Body of pancreas (tissue), 4 donors: ENCODE measurements around the gene SLC23A2. TPM values are rescaled to one million over a fixed set of nuclear protein-coding genes. Genes with fewer than 3 reads are reported as not detected.
A peak's percentile ranks its signal among the peaks of the same experiment; 100 is the strongest.

Source experiments
- ATAC-seq: fragments of 150-250 bp; one replicate; pipeline ENCODE4 v1.9.1; 2016
- DNase-seq, 4 donors: peaks; one replicate each; pipeline ENCODE4 v3.0.0-alpha.2; 2019
- H3K27ac ChIP-seq, 4 donors: fragments of 200-600 bp; sonication (generic); 1 replicate in 3 of 4; 2 replicates in 1 of 4; pipeline versions ENCODE4 v1.5.1 to v1.6.1; 2016 to 2019; ENCODE audit warnings: mild to moderate bottlenecking in 1 of 4, mixed read lengths in 1 of 4, moderate library complexity in 1 of 4
- H3K27me3 ChIP-seq, 2 donors: fragments of 200-600 bp; sonication (generic); one replicate each; pipeline ENCODE4 v1.6.0; 2016; ENCODE audit warnings: mild to moderate bottlenecking in 1 of 2
- H3K36me3 ChIP-seq, 2 donors: fragments of 200-600 bp; sonication (generic); replicated peaks in 1 of 2; 2 replicates each; pipeline ENCODE4 v1.5.1; 2016; ENCODE audit warnings: low read depth in 2 of 2; ENCODE audit not compliant: insufficient read depth in 1 of 2
- H3K4me1 ChIP-seq: fragments of 200-600 bp; sonication (generic); one replicate; pipeline ENCODE4 v1.6.0; 2016
- H3K4me3 ChIP-seq, 2 donors: fragments of 200-600 bp; sonication (generic); 1 replicate in 1 of 2; 2 replicates in 1 of 2; pipeline ENCODE4 v1.5.1; 2016 to 2019
- H3K9me3 ChIP-seq, 3 donors: fragments of 200-600 bp; sonication (generic); 1 replicate in 2 of 3; 2 replicates in 1 of 3; pipeline ENCODE4 v1.5.1; 2016
- CTCF ChIP-seq, 7 experiments: fragments of 450-650 bp in 4 of 7; fragments of 200-600 bp in 3 of 7; sonication (generic) in 3 of 7; IDR thresholded peaks; one replicate each; pipeline ENCODE4 v1.5.1; 2016 to 2019; ENCODE audit warnings: antibody characterized with exemption in 7 of 7
- POLR2A ChIP-seq, 3 donors: fragments of 450-650 bp; IDR thresholded peaks; one replicate each; pipeline ENCODE4 v1.6.1; 2016; ENCODE audit warnings: antibody characterized with exemption in 3 of 3, mild to moderate bottlenecking in 2 of 3
- WGBS, 2 donors: methylation state at CpG; one replicate each; pipeline ENCODE4 v1.1.5; 2017; 5-methylcytosine and 5-hydroxymethylcytosine counted together
- intact Hi-C: fragments of 100-400 bp; cut with DNase I; formaldehyde crosslinking; loops from one replicate; pipeline ENCODE4 v1.15.1; 2023
- small RNA-seq: library from RNA; depleted of rRNA; stranded (forward); fragments of <200 nt; gene quantifications from one replicate; pipeline ENCODE3, GENCODE V24; 2016
- total RNA-seq, 2 donors: library from RNA; depleted of rRNA; stranded (reverse); fragments of >200 nt; gene quantifications; one replicate each; pipeline ENCODE4 v1.1.0, GENCODE V29; 2016

SLC23A2 gene
- total RNA-seq, 2 donors from 2014 or later, result 12.2 TPM

GRCh38 chr20:4809707-4810106 is 191.6 kb downstream of the SLC23A2 start:
- H3K27me3 ChIP-seq, result no peaks in the 10 kb centered on the region
- H3K4me3 ChIP-seq, result no peak overlapping the region
- H3K4me1 ChIP-seq, result peaks cover 3% of the 10 kb centered on the region
- ATAC-seq (no peak), DNase-seq (no peak)
- WGBS, 2 donors, result 11 to 43% methylated on average over 1 to 8 of the region's 8 CpGs
- intact Hi-C loops, result no loop called here
- TF ChIP-seq CTCF (IDR thresholded peaks at IDR 0.05) (no peak), POLR2A (IDR thresholded peaks at IDR 0.05) (no peak)
- no peak overlapping the region for H3K27ac ChIP-seq
- H3K36me3 ChIP-seq, result no peaks in the 10 kb centered on the region
- H3K9me3 ChIP-seq, result no peaks in the 10 kb centered on the region

GRCh38 chr20:4808872-4809271 is 192.4 kb downstream of the SLC23A2 start:
- intact Hi-C loops, result no loop called here
- WGBS, 2 donors, result 45 to 65% methylated on average over 1 of the region's 1 CpG

GRCh38 chr20:4805663-4806449 is 195.5 kb downstream of the SLC23A2 start:
- WGBS, 2 donors, result 72 to 74% methylated on average over 18 of the region's 18 CpGs
- H3K27me3 ChIP-seq, result no peaks in the 10 kb centered on the region
- intact Hi-C loops, result no loop called here
- DNase-seq, result no peak
- H3K4me3 ChIP-seq, result no peak overlapping the region
- H3K27ac ChIP-seq, result no peak overlapping the region
- no peak for TF ChIP-seq POLR2A (IDR thresholded peaks at IDR 0.05)
- no peak for TF ChIP-seq CTCF (IDR thresholded peaks at IDR 0.05)
- H3K4me1 ChIP-seq, result no peaks in the 10 kb centered on the region
- no peaks in the 10 kb centered on the region for H3K36me3 ChIP-seq
- ATAC-seq, result no peak
- no peaks in the 10 kb centered on the region for H3K9me3 ChIP-seq

More at GRCh38 chr20:4808872-4809271, 192.4 kb downstream of the SLC23A2 start:
- Histone ChIP-seq H3K27ac (no peak overlapping the region), H3K9me3 (no peaks in the 10 kb centered on the region), H3K36me3 (no peaks in the 10 kb centered on the region), H3K4me3 (no peak overlapping the region), H3K4me1 (no peaks in the 10 kb centered on the region), H3K27me3 (no peaks in the 10 kb centered on the region)
- TF ChIP-seq POLR2A (IDR thresholded peaks at IDR 0.05), result no peak
- no peak for TF ChIP-seq CTCF (IDR thresholded peaks at IDR 0.05)
- ATAC-seq (no peak), DNase-seq (no peak)

DNA sequence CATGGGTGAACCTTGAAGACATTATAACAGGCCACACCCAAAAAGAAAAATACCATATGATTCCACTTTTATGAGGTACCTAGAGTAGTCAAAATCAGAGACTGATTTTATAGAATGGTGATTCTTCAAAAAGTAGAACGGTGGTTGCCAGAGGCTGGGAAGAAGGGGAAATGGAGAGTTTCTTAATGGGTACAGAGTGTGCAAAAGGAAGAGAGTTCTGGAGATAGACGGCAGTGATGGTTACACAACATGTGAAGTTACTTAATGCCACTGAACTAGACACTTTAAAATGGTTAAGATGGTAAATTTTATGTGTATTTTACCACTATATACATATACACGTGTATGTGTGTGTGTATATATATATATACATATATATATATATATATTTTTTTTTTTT is 198.8 kb downstream of the SLC23A2 start:
- WGBS, 2 donors, result 65% methylated on average over 3 of the region's 3 CpGs
- H3K4me1 ChIP-seq, result no peaks in the 10 kb centered on the region
- no peaks in the 10 kb centered on the region for H3K27me3 ChIP-seq
- intact Hi-C loops, result no loop called here
- TF ChIP-seq POLR2A (IDR thresholded peaks at IDR 0.05), result no peak
- DNase-seq (no peak), ATAC-seq (no peak)
- no peak overlapping the region for H3K4me3 ChIP-seq
- H3K27ac ChIP-seq, result peak overlapping the region in 1 of 4 donors; percentile 34
- H3K36me3 ChIP-seq, result no peaks in the 10 kb centered on the region
- peaks cover 0 to 9% (median 0%) of the 10 kb centered on the region in 3 donors for H3K9me3 ChIP-seq

Small RNA genes within 50 kb of the gene (small RNA-seq; reads per million reads assigned to genes)
- gene AL121890.1 (not detected), gene RF00322 (not detected)

Other genes starting within 250 kb of the SLC23A2 start
- gene RASSF2, start 177.9 kb downstream of the SLC23A2 start, total RNA-seq, result 1 to 10 TPM; 2.6 to 5.7 TPM
- 10 to 100 TPM; 24.7 to 48.0 TPM for gene TMEM230, start 111.6 kb upstream of the SLC23A2 start, total RNA-seq
- 10 to 100 TPM; 22.8 to 32.0 TPM for gene PCNA, start 118.4 kb upstream of the SLC23A2 start, total RNA-seq
- gene CDS2, start 125.5 kb upstream of the SLC23A2 start, total RNA-seq, result 10 to 100 TPM; 10.2 to 13.5 TPM